Fibroblast of lung (primary cell): Measurements from ENCODE around the gene CALM3. TPM values are rescaled to one million over a fixed set of nuclear protein-coding genes. Genes with fewer than 3 reads are reported as not detected.

Experiments used
- DNase-seq, 2 donors: peaks; one replicate each; pipeline versions ENCODE4 v3.0.0 to v3.0.0-alpha.2; 2010; ENCODE audit warnings: low read depth in 2 of 2
- H2AFZ ChIP-seq: 2 replicates; pipeline ENCODE4 v1.5.1; 2012; ENCODE audit warnings: low read length, control low read depth, inconsistent platforms
- H3K27ac ChIP-seq: 2 replicates; pipeline ENCODE4 v1.5.1; 2011; ENCODE audit warnings: low read length, control low read depth; ENCODE audit not compliant: insufficient read depth
- H3K27me3 ChIP-seq: 2 replicates; pipeline ENCODE4 v1.5.1; 2011; ENCODE audit warnings: mild to moderate bottlenecking, low read length; ENCODE audit not compliant: control insufficient read depth, insufficient read depth
- H3K36me3 ChIP-seq: 2 replicates; pipeline ENCODE4 v1.5.1; 2011; ENCODE audit warnings: low read length; ENCODE audit not compliant: control insufficient read depth, insufficient read depth
- H3K4me1 ChIP-seq: 2 replicates; pipeline ENCODE4 v1.5.1; 2011; ENCODE audit warnings: low read length; ENCODE audit not compliant: control insufficient read depth, insufficient read depth; ENCODE audit errors: extremely low read depth
- H3K4me2 ChIP-seq: 2 replicates; pipeline ENCODE4 v1.5.1; 2011; ENCODE audit warnings: low read length, control low read depth; ENCODE audit not compliant: insufficient read depth; ENCODE audit errors: extremely low read depth
- H3K4me3 ChIP-seq, 4 experiments: fragments of 200-600 bp in 1 of 4; sonication (generic) in 1 of 4; replicated peaks in 1 of 4; 2 replicates each; pipeline ENCODE4 v1.5.1; 2011 to 2016; ENCODE audit warnings: low read length in 4 of 4, low read depth in 3 of 4, mild to moderate bottlenecking in 3 of 4, control low read depth in 2 of 4, inconsistent platforms in 1 of 4, mixed read lengths in 1 of 4; ENCODE audit not compliant: insufficient read depth in 1 of 4; ENCODE audit errors: control extremely low read depth in 1 of 4
- H3K79me2 ChIP-seq: 2 replicates; pipeline ENCODE4 v1.5.1; 2012; ENCODE audit warnings: mild to moderate bottlenecking, low read length, inconsistent platforms; ENCODE audit not compliant: control insufficient read depth, insufficient read depth
- H3K9ac ChIP-seq: 2 replicates; pipeline ENCODE4 v1.5.1; 2011; ENCODE audit warnings: mild to moderate bottlenecking, low read length, control low read depth; ENCODE audit not compliant: insufficient read depth
- H3K9me3 ChIP-seq: 2 replicates; pipeline ENCODE4 v1.5.1; 2012; ENCODE audit warnings: low read depth, low read length; ENCODE audit not compliant: control insufficient read depth, insufficient read depth
- H4K20me1 ChIP-seq: 2 replicates; pipeline ENCODE4 v1.5.1; 2011; ENCODE audit warnings: low read length; ENCODE audit not compliant: control insufficient read depth, insufficient read depth; ENCODE audit errors: extremely low read depth
- EZH2 ChIP-seq: IDR thresholded peaks from 2 replicates; pipeline ENCODE4 v1.5.1; 2012; ENCODE audit warnings: low read length, control low read depth, mild to moderate bottlenecking; ENCODE audit errors: missing control alignments
- polyA plus RNA-seq, 2 donors: library from polyadenylated mRNA; depleted of rRNA in 1 of 2; stranded (reverse) in 1 of 2; unstranded in 1 of 2; fragments of >200 nt; gene quantifications; 2 replicates each; pipeline ENCODE4 v1.2.1, GENCODE V29; 2011 to 2012; ENCODE audit warnings: missing spikeins in 1 of 2
- total RNA-seq: library from RNA; depleted of rRNA; stranded (reverse); fragments of >200 nt; gene quantifications from 2 replicates; pipeline ENCODE4 v1.2.1, GENCODE V29; 2014
- TF ChIP-seq, protein P1 (sequence below), 2 donors: IDR thresholded peaks in 1 of 2; conservative IDR thresholded peaks in 1 of 2; 1 replicate in 1 of 2; 2 replicates in 1 of 2; pipeline ENCODE4 v1.5.1; 2011 to 2012; ENCODE audit warnings: low read length in 2 of 2, control low read depth in 1 of 2, inconsistent platforms in 1 of 2, low read depth in 1 of 2, mild to moderate bottlenecking in 1 of 2

The CALM3 gene
- total and polyA plus RNA-seq, 2 donors (not counting 1 experiment from before 2014, with no cell fraction given), result 160 to 901 TPM

DNA sequence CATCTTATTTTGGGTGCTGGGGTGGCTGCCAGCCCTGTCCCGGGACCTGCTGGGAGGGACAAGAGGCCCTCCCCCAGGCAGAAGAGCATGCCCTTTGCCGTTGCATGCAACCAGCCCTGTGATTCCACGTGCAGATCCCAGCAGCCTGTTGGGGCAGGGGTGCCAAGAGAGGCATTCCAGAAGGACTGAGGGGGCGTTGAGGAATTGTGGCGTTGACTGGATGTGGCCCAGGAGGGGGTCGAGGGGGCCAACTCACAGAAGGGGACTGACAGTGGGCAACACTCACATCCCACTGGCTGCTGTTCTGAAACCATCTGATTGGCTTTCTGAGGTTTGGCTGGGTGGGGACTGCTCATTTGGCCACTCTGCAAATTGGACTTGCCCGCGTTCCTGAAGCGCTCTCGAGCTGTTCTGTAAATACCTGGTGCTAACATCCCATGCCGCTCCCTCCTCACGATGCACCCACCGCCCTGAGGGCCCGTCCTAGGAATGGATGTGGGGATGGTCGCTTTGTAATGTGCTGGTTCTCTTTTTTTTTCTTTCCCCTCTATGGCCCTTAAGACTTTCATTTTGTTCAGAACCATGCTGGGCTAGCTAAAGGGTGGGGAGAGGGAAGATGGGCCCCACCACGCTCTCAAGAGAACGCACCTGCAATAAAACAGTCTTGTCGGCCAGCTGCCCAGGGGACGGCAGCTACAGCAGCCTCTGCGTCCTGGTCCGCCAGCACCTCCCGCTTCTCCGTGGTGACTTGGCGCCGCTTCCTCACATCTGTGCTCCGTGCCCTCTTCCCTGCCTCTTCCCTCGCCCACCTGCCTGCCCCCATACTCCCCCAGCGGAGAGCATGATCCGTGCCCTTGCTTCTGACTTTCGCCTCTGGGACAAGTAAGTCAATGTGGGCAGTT, 8.6 kb downstream of the CALM3 start:
- no peaks in the 10 kb centered on the region for H4K20me1 ChIP-seq
- H3K36me3 ChIP-seq, result peaks cover 41% of the 10 kb centered on the region
- H2AFZ ChIP-seq, result no peak overlapping the region
- no peak overlapping the region for H3K4me3 ChIP-seq
- no peak for DNase-seq
- no peak overlapping the region for H3K27ac ChIP-seq
- no peak overlapping the region for H3K9ac ChIP-seq
- H3K4me2 ChIP-seq, result no peak overlapping the region
- no peaks in the 10 kb centered on the region for H3K9me3 ChIP-seq
- H3K79me2 ChIP-seq, result peaks cover 24% of the 10 kb centered on the region
- no peaks in the 10 kb centered on the region for H3K27me3 ChIP-seq
- H3K4me1 ChIP-seq, result peaks cover 4% of the 10 kb centered on the region
- TF ChIP-seq, protein P1, sequence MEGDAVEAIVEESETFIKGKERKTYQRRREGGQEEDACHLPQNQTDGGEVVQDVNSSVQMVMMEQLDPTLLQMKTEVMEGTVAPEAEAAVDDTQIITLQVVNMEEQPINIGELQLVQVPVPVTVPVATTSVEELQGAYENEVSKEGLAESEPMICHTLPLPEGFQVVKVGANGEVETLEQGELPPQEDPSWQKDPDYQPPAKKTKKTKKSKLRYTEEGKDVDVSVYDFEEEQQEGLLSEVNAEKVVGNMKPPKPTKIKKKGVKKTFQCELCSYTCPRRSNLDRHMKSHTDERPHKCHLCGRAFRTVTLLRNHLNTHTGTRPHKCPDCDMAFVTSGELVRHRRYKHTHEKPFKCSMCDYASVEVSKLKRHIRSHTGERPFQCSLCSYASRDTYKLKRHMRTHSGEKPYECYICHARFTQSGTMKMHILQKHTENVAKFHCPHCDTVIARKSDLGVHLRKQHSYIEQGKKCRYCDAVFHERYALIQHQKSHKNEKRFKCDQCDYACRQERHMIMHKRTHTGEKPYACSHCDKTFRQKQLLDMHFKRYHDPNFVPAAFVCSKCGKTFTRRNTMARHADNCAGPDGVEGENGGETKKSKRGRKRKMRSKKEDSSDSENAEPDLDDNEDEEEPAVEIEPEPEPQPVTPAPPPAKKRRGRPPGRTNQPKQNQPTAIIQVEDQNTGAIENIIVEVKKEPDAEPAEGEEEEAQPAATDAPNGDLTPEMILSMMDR (conservative IDR thresholded peaks at IDR 0.05 in 1 of 2, IDR thresholded peaks at IDR 0.05 in 1 of 2; ENCODE audit: low read depth in 1 of 2, low read length in 2 of 2), result no peak
- no peak for TF ChIP-seq EZH2

GRCh38 chr19:46610413-46610775, 9.3 kb downstream of the CALM3 start:
- Histone ChIP-seq H3K9me3 (no peaks in the 10 kb centered on the region), H3K4me1 (peaks cover 4% of the 10 kb centered on the region), H3K79me2 (peaks cover 18% of the 10 kb centered on the region), H3K27ac (no peak overlapping the region), H3K4me2 (no peak overlapping the region), H3K9ac (no peak overlapping the region), H2AFZ (no peak overlapping the region), H4K20me1 (no peaks in the 10 kb centered on the region), H3K4me3 (no peak overlapping the region), H3K27me3 (no peaks in the 10 kb centered on the region), H3K36me3 (peaks cover 41% of the 10 kb centered on the region)
- TF ChIP-seq EZH2, result no peak
- no peak for DNase-seq

DNA sequence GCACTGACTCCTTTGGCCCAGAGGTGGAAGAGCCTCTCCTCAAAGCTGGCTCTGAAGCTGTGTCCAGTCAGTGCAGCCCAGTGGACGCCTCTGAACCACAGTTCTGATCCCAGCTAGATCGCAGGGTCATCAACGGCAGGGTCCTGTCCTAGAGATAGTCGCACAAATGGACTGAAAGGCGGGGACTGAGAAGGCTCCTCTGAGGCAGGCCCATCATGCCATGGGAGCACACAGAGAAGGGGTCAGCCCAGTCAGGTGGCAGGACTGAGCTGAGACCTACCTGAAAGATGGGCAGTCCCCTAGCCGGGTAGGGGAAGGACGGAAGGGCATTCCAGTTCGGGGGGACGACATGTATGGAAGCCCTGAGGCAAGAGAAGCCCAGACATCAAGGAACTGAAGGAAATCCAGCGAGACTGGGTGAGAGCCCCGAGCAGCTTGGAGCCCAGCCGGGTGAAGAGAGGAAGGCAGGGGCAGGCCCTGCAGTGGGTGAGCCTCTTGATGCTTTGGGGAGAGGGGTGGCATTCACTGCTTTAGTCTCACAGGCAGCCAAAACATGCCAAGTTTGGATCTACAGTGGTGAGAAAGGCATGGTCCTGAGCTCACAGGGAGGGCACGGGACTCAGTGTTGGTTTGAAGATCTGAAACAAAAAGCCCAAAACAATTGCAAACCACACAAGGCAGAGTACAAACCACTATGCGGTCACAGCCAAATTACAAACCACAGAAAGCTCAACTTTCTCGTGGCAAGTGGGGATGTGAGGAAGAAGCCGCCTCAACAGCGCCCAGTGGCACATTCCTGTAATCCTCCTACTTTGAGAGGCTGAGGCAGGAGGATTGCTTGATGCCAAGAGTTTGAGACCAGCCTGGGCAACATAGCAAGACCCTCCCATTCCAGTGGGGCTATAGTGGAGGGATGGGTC, 10.0 kb downstream of the CALM3 start:
- H3K79me2 ChIP-seq, result peaks cover 11% of the 10 kb centered on the region
- TF ChIP-seq EZH2, result no peak
- TF ChIP-seq, protein P1 (conservative IDR thresholded peaks at IDR 0.05 in 1 of 2, IDR thresholded peaks at IDR 0.05 in 1 of 2; ENCODE audit: low read depth in 1 of 2, low read length in 2 of 2), result no peak
- no peak overlapping the region for H3K4me2 ChIP-seq
- no peak overlapping the region for H3K27ac ChIP-seq
- peaks cover 36% of the 10 kb centered on the region for H3K36me3 ChIP-seq
- no peaks in the 10 kb centered on the region for H3K9me3 ChIP-seq
- no peak overlapping the region for H3K4me3 ChIP-seq
- no peak overlapping the region for H2AFZ ChIP-seq
- H3K27me3 ChIP-seq, result no peaks in the 10 kb centered on the region
- H3K4me1 ChIP-seq, result peaks cover 4% of the 10 kb centered on the region
- DNase-seq, result peak; percentile 25 to 71
- H4K20me1 ChIP-seq, result no peaks in the 10 kb centered on the region
- H3K9ac ChIP-seq, result no peak overlapping the region
